ENCODE results near the gene RNF223. TPM values are rescaled to one million over a fixed set of nuclear protein-coding genes. Genes with fewer than 3 reads are reported as not detected.
A peak's percentile ranks its signal among the peaks of the same experiment; 100 is the strongest.

The RNF223 gene
- total RNA-seq, 1 donor from 2014 or later, result not detected

- H3K36me3 Mint-ChIP-seq (ENCODE audit: unreplicated experiment), result peaks cover 4% of the 10 kb centered on the region
- H3K4me3 Mint-ChIP-seq (ENCODE audit: unreplicated experiment), result no peak overlapping the region
- H3K4me1 Mint-ChIP-seq (ENCODE audit: low read depth, unreplicated experiment), result no peaks in the 10 kb centered on the region
- H3K27ac Mint-ChIP-seq (ENCODE audit: unreplicated experiment), result no peak overlapping the region
- H3K9me3 Mint-ChIP-seq (ENCODE audit: unreplicated experiment), result peaks cover 11% of the 10 kb centered on the region
- peaks cover 12% of the 10 kb centered on the region for H3K27me3 Mint-ChIP-seq (ENCODE audit: unreplicated experiment)
- no peak for DNase-seq
- no peak for TF ChIP-seq CTCF (IDR thresholded peaks at IDR 0.05; ENCODE audit: partially characterized antibody, unreplicated experiment)
Measured at GRCh38 chr1:1045129-1045528, 29.0 kb downstream of the RNF223 start.

- H3K27me3 Mint-ChIP-seq (ENCODE audit: unreplicated experiment), result peaks cover 15% of the 10 kb centered on the region
- TF ChIP-seq CTCF (IDR thresholded peaks at IDR 0.05; ENCODE audit: partially characterized antibody, unreplicated experiment), result no peak
- peak overlapping the region; percentile 33 for H3K27ac Mint-ChIP-seq (ENCODE audit: unreplicated experiment)
- H3K36me3 Mint-ChIP-seq (ENCODE audit: unreplicated experiment), result peaks cover 4% of the 10 kb centered on the region
- peaks cover 11% of the 10 kb centered on the region for H3K9me3 Mint-ChIP-seq (ENCODE audit: unreplicated experiment)
- peak overlapping the region; percentile 55 for H3K4me3 Mint-ChIP-seq (ENCODE audit: unreplicated experiment)
- H3K4me1 Mint-ChIP-seq (ENCODE audit: low read depth, unreplicated experiment), result peaks cover under 1% of the 10 kb centered on the region
- DNase-seq, result no peak
Measured at GRCh38 chr1:1044455-1045078, 29.5 kb downstream of the RNF223 start.

- Mint-ChIP-seq H3K4me1 (ENCODE audit: low read depth, unreplicated experiment) (peaks cover 5% of the 10 kb centered on the region), H3K27me3 (ENCODE audit: unreplicated experiment) (peaks cover 17% of the 10 kb centered on the region), H3K36me3 (ENCODE audit: unreplicated experiment) (peaks cover 4% of the 10 kb centered on the region)
Measured at GRCh38 chr1:1043921-1044320, 30.2 kb downstream of the RNF223 start.

GRCh38 chr1:1043411-1043810 is 30.7 kb downstream of the RNF223 start:
- Mint-ChIP-seq H3K27ac (ENCODE audit: unreplicated experiment) (no peak overlapping the region), H3K4me1 (ENCODE audit: low read depth, unreplicated experiment) (peaks cover 9% of the 10 kb centered on the region), H3K36me3 (ENCODE audit: unreplicated experiment) (peaks cover 4% of the 10 kb centered on the region), H3K4me3 (ENCODE audit: unreplicated experiment) (peak overlapping the region; percentile 34), H3K9me3 (ENCODE audit: unreplicated experiment) (peaks cover 10% of the 10 kb centered on the region), H3K27me3 (ENCODE audit: unreplicated experiment) (peaks cover 17% of the 10 kb centered on the region)
- DNase-seq, result no peak
- TF ChIP-seq CTCF (IDR thresholded peaks at IDR 0.05; ENCODE audit: partially characterized antibody, unreplicated experiment), result no peak

More at GRCh38 chr1:1043921-1044320, 30.2 kb downstream of the RNF223 start:
- no peak for TF ChIP-seq CTCF (IDR thresholded peaks at IDR 0.05; ENCODE audit: partially characterized antibody, unreplicated experiment)
- no peak overlapping the region for H3K27ac Mint-ChIP-seq (ENCODE audit: unreplicated experiment)
- no peak overlapping the region for H3K4me3 Mint-ChIP-seq (ENCODE audit: unreplicated experiment)
- H3K9me3 Mint-ChIP-seq (ENCODE audit: unreplicated experiment), result peaks cover 11% of the 10 kb centered on the region
- DNase-seq, result no peak

GRCh38 chr1:1042835-1043234 is 31.3 kb downstream of the RNF223 start:
- H3K4me1 Mint-ChIP-seq (ENCODE audit: low read depth, unreplicated experiment), result peaks cover 11% of the 10 kb centered on the region
- H3K4me3 Mint-ChIP-seq (ENCODE audit: unreplicated experiment), result peak overlapping the region; percentile 34
- peaks cover 12% of the 10 kb centered on the region for H3K9me3 Mint-ChIP-seq (ENCODE audit: unreplicated experiment)
- peaks cover 4% of the 10 kb centered on the region for H3K36me3 Mint-ChIP-seq (ENCODE audit: unreplicated experiment)
- peaks cover 17% of the 10 kb centered on the region for H3K27me3 Mint-ChIP-seq (ENCODE audit: unreplicated experiment)
- DNase-seq, result no peak
- H3K27ac Mint-ChIP-seq (ENCODE audit: unreplicated experiment), result no peak overlapping the region
- TF ChIP-seq CTCF (IDR thresholded peaks at IDR 0.05; ENCODE audit: partially characterized antibody, unreplicated experiment), result no peak
